Measurements from ENCODE around the gene NOBOX.
"Not testable (repeated sequence)": the region's sequence is repeated elsewhere in the genome, so short reads cannot be mapped to it uniquely, and the experiment has no call there.

NOBOX gene

DNA sequence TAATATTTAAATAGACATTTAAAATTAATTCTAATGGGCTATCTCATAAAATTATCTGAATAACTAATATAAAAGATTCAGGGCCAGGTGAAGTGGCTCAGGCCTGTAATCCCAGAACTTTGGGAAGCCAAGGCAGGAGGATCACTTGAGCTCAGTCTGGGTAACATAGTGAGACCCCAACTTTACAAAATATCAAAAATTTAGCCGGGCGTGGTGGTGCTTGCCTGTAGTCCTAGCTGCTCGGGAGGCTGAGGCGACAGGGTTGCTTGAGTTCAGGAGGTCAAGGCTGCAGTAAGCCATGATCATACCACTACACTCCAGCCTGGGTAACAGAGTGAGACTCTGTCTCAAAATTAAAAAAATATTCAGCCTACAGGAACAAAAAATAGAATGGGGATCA lies 12.5 kb downstream of the NOBOX start:
- no peak for DNase-seq

DNA sequence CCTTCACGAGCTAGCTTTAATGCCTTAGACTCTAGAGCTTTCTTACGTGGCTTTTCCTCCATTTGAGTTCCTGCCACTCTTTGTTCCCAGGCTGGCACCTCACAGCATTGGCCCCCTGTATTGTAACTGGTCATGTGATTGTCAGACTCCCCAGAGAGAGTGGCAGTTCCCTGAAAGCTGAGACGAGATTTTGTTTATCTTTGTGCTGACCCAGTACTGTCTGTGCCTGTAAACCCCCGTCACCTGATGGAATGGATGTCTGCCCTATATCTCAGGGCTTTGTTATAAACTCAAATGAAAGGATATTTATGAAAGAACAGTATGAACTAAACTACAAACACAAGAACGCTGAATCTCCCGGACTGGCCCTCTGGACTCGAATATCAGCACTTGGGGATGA lies 13.0 kb downstream of the NOBOX start:
- DNase-seq, result no peak

GRCh38 chr7:144388950-144389349 lies 14.5 kb downstream of the NOBOX start:
- no peak for DNase-seq

- no peak for DNase-seq
Measured at GRCh38 chr7:144386741-144387140, 16.8 kb downstream of the NOBOX start.

- DNase-seq, result peak; percentile 73
Measured at GRCh38 chr7:144384555-144385245, 18.8 kb downstream of the NOBOX start.

- no peak for DNase-seq
Measured at GRCh38 chr7:144384071-144384470, 19.4 kb downstream of the NOBOX start.

- DNase-seq, result no peak
Measured at GRCh38 chr7:144379776-144380384, 23.6 kb downstream of the NOBOX start.

- DNase-seq, result no peak
Measured at GRCh38 chr7:144378651-144379050, 24.8 kb downstream of the NOBOX start.

DNA sequence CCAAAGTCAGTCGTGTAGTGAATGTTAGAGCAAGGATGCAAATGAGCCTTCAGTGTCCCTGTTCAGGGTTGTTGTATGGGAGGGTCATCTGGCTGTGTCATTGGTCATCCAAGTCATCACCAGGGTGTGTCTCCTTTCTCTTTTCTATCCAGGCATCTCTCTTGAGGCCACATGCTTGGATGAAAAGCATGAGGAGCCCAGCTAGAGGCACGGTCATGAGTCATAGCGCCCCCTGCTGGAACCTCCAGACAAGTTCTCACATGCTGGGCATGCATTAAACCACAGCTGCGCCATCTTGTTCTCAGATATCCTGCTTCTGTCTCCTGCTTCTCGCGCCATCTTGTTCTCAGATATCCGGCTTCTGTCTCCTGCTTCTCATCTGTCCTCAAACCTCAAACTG lies 34.3 kb downstream of the NOBOX start:
- DNase-seq, result not testable (repeated sequence)

- not testable (repeated sequence) for DNase-seq
Measured at GRCh38 chr7:144367250-144367649, 36.2 kb downstream of the NOBOX start.

DNA sequence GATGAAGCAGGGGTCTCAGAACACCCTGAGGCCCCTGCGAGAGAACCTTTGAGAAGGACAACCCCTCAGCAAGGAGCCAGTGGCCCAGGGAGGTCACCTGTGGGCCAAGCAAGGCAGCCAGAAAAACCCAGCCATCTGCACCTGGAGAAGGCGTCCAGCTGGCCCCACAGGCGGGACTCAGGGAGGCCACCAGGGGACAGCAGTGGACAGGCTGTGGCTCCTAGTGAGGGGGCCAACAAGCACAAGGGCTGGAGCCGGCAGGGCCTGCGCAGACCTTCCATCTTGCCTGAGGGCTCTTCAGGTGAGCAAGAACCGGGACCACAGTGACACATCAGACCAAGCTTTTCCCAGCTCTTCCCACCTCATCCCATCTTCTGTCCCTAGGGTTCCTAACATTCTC lies 38.0 kb downstream of the NOBOX start:
- DNase-seq, result not testable (repeated sequence)

DNA sequence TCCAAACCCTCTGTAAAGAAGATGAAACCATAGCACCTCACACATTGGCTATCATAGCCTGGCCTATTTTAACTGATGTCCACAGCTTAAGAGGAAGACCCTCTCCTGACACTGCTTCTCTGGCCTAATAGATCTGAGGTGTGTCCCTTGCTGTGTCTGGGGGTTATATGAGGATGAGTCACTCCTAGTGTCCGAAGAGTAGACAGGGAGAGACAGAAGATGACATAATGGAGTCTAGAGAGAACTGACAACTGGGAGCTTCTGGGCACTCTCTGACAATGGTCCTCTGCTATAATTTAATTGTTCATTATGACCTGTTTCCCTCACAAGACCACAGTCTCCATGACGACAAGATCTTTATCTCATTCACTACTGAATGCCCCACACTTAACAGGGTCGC lies 41.4 kb downstream of the NOBOX start:
- DNase-seq, result not testable (repeated sequence)

GRCh38 chr7:144356860-144357259 lies 46.6 kb downstream of the NOBOX start:
- not testable (repeated sequence) for DNase-seq

DNA sequence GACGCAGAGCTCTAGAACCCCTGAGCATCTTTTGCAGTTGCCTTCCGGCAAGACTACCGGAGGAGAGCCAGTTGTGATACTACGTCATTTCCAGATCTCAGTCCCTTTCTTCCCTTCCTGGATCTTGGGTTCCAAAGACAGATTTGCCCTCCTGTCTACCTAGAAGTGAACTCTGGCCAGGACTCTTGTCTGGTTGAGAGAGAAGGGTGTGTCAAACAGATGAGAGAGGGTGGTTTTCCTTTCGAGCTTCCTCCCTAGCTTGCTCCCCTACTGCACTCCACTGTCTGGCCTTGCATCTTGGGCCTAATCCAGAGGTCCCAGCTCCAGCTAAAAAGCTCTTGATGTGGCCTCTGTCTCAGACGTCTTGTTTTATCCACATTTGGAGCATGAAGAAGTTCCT lies 47.3 kb downstream of the NOBOX start:
- DNase-seq, result not testable (repeated sequence)

GRCh38 chr7:144355176-144355822 lies 48.2 kb downstream of the NOBOX start, which contains the start of gene ARHGEF5:
Gene ARHGEF5 (plus strand): TSS chr7:144355402. CDS start chr7:144362670, 7,268 bp downstream.
- not testable (repeated sequence) for DNase-seq

GRCh38 chr7:144351667-144352066 lies 51.8 kb downstream of the NOBOX start:
- not testable (repeated sequence) for DNase-seq

DNA sequence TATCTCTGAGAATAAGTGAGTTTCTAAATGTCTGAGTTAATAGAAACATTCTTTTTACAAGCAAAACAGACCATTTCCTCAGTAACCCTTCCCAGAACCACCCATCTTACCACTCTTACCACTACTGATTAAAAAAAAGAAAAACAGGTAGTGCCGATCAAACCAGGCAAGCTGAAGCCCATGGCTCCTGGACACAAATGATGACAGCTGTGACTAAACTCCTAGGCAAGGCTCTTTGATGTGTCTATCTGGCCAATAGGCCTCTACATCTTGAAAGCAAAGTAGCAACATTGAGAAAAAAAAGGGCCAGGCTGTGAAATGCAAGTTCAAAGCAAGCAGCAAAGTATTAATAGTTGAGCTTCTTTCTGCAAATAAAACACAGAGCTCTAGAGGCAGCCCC lies 54.9 kb downstream of the NOBOX start:
- not testable (repeated sequence) for DNase-seq
